Nucleus accumbens (tissue), 56 donors: ENCODE measurements around the gene FOXK1.

ENCODE experiments used
- DNase-seq, 56 donors: peaks; one replicate each; lab custom pipeline; 2025; lab: John Stamatoyannopoulos, UW

FOXK1 gene

GRCh38 chr7:4760952-4761351, 78.9 kb downstream of the FOXK1 start:
- no peak for DNase-seq

- no peak for DNase-seq
Measured at GRCh38 chr7:4762121-4763055, 80.3 kb downstream of the FOXK1 start.

GRCh38 chr7:4763091-4763793, 81.1 kb downstream of the FOXK1 start:
- no peak for DNase-seq

- DNase-seq, result no peak
Measured at GRCh38 chr7:4763794-4764185, 81.7 kb downstream of the FOXK1 start.

GRCh38 chr7:4764402-4765007, 82.4 kb downstream of the FOXK1 start:
- no peak for DNase-seq

- no peak for DNase-seq
Measured at GRCh38 chr7:4765776-4766490, 83.8 kb downstream of the FOXK1 start.

GRCh38 chr7:4766666-4767519, 84.8 kb downstream of the FOXK1 start:
- no peak for DNase-seq

- no peak for DNase-seq
Measured at GRCh38 chr7:4768597-4769569, 86.8 kb downstream of the FOXK1 start.

- DNase-seq, result no peak
Measured at GRCh38 chr7:4769761-4770160, 87.7 kb downstream of the FOXK1 start.

- no peak for DNase-seq
Measured at GRCh38 chr7:4770886-4771285, 88.8 kb downstream of the FOXK1 start.

- DNase-seq, result no peak
Measured at GRCh38 chr7:4771737-4772136, 89.6 kb downstream of the FOXK1 start.

- DNase-seq, result no peak
Measured at GRCh38 chr7:4772306-4772705, 90.2 kb downstream of the FOXK1 start.

- DNase-seq, result no peak
Measured at GRCh38 chr7:4774007-4774406, 91.9 kb downstream of the FOXK1 start.

GRCh38 chr7:4774658-4775249, 92.7 kb downstream of the FOXK1 start:
- DNase-seq, result peak in 5 of 56 donors; percentile 9 to 55 (median 47)

- DNase-seq, result peak; percentile 53 to 98 (median 93)
Measured at GRCh38 chr7:4775250-4775847, 93.3 kb downstream of the FOXK1 start, which contains the start of gene AP5Z1. Gene AP5Z1 (plus strand): TSS chr7:4775623. CDS start chr7:4775716, 93 bp downstream.

- peak in 2 of 56 donors; percentile 27 to 57 for DNase-seq
Measured at GRCh38 chr7:4775848-4776623, 93.9 kb downstream of the FOXK1 start.

- DNase-seq, result no peak
Measured at GRCh38 chr7:4779118-4779517, 97.0 kb downstream of the FOXK1 start.
